PC-3 (cell line): Measurements from ENCODE around the gene OR10A3. TPM values are rescaled to one million over a fixed set of nuclear protein-coding genes. Genes with fewer than 3 reads are reported as not detected.

ENCODE experiments used
- ATAC-seq: fragments of 200-7000 bp; cut with Tn5 transposase; 2 replicates; pipeline ENCODE4 v1.9.1; 2020; ENCODE audit warnings: mild to moderate bottlenecking, moderate library complexity
- BruUV-seq: library from RNA; stranded (reverse); fragments of 400-500 nt; replicated peaks from 2 replicates; lab custom pipeline; 2021; lab: Mats Ljungman, UMichigan
- CTCF ChIA-PET: fragments of 300-600 bp; sonication (Branson Sonifier 250); formaldehyde crosslinking; loops from one replicate; lab custom pipeline; 2022; ENCODE audit warnings: antibody characterized with exemption; lab: Charles Lee
- POLR2A ChIA-PET: fragments of 300-600 bp; sonication (Branson Sonifier 250); formaldehyde crosslinking; loops from one replicate; lab custom pipeline; 2022; ENCODE audit warnings: antibody characterized with exemption; ENCODE audit not compliant: unreplicated experiment; lab: Charles Lee
- DNase-seq: peaks from one replicate; pipeline ENCODE4 v3.0.0-alpha.2; 2015
- H2AFZ ChIP-seq: fragments of 300-600 bp; sonication (generic); 2 replicates; pipeline ENCODE4 v1.6.0; 2016; ENCODE audit warnings: antibody characterized with exemption, low read length
- H3F3A ChIP-seq: fragments of 300-600 bp; sonication (generic); one replicate; pipeline ENCODE4 v1.6.0; 2017; ENCODE audit warnings: antibody characterized with exemption, low read length, control low read depth, mild to moderate bottlenecking; ENCODE audit not compliant: unreplicated experiment
- H3K27ac ChIP-seq: fragments of 300-600 bp; sonication (generic); 2 replicates; pipeline ENCODE4 v1.5.1; 2016; ENCODE audit warnings: mild to moderate bottlenecking, low read length
- H3K27me3 ChIP-seq: fragments of 300-600 bp; sonication (generic); 2 replicates; pipeline ENCODE4 v1.6.1; 2016; ENCODE audit warnings: low read length, mixed read lengths
- H3K36me3 ChIP-seq: fragments of 300-600 bp; sonication (generic); 2 replicates; pipeline ENCODE4 v1.6.1; 2016; ENCODE audit warnings: low read depth, mixed run types, low read length, mixed read lengths
- H3K4me1 ChIP-seq: fragments of 300-600 bp; sonication (generic); 2 replicates; pipeline ENCODE4 v1.5.1; 2016; ENCODE audit warnings: low read length; ENCODE audit not compliant: insufficient read depth
- H3K4me2 ChIP-seq: fragments of 300-600 bp; sonication (generic); 2 replicates; pipeline ENCODE4 v1.6.0; 2016; ENCODE audit warnings: low read length
- H3K4me3 ChIP-seq: fragments of 300-600 bp; sonication (generic); 2 replicates; pipeline ENCODE4 v1.5.1; 2016; ENCODE audit warnings: mild to moderate bottlenecking, low read length, mixed read lengths
- H3K79me2 ChIP-seq: fragments of 300-600 bp; sonication (generic); 2 replicates; pipeline ENCODE4 v1.6.1; 2017; ENCODE audit warnings: low read length, mixed read lengths
- H3K9ac ChIP-seq: fragments of 300-600 bp; sonication (generic); 2 replicates; pipeline ENCODE4 v1.6.0; 2016; ENCODE audit warnings: mild to moderate bottlenecking, low read length
- H3K9me2 ChIP-seq: fragments of 300-600 bp; sonication (generic); replicated peaks from 2 replicates; pipeline ENCODE4 v1.6.1; 2016; ENCODE audit warnings: mixed run types, low read length, mixed read lengths
- H3K9me3 ChIP-seq: fragments of 300-600 bp; sonication (generic); 2 replicates; pipeline ENCODE4 v1.6.1; 2016; ENCODE audit warnings: low read length, mixed read lengths
- H4K20me1 ChIP-seq: fragments of 300-600 bp; sonication (generic); 2 replicates; pipeline ENCODE4 v1.6.1; 2016; ENCODE audit warnings: low read length, mixed read lengths
- EZH2 ChIP-seq: fragments of 300-600 bp; sonication (generic); IDR thresholded peaks from one replicate; pipeline ENCODE4 v1.6.1; 2017; ENCODE audit warnings: antibody characterized with exemption, mild to moderate bottlenecking, low read length; ENCODE audit not compliant: unreplicated experiment
- EZH2phosphoT487 ChIP-seq: fragments of 300-600 bp; sonication (generic); IDR thresholded peaks from 2 replicates; pipeline ENCODE4 v1.6.1; 2018; ENCODE audit warnings: mild to moderate bottlenecking, antibody characterized with exemption, low read length, borderline replicate concordance
- intact Hi-C: fragments of 100-400 bp; cut with micrococcal nuclease; formaldehyde crosslinking; loops from 2 replicates; pipeline ENCODE4 v1.9.0; 2023
- total RNA-seq: library from RNA; depleted of rRNA; stranded (reverse); fragments of >200 nt; gene quantifications from 2 replicates; pipeline ENCODE4 v1.2.3, GENCODE V29; 2014
- TF ChIP-seq, protein P1 (sequence below): fragments of 300-600 bp; sonication (generic); conservative IDR thresholded peaks from 2 replicates; pipeline ENCODE4 v1.5.1; 2017; ENCODE audit warnings: antibody characterized with exemption, low read depth, mild to moderate bottlenecking, low read length

OR10A3 gene
- total RNA-seq, 1 experiment from 2014 or later, result not detected

DNA sequence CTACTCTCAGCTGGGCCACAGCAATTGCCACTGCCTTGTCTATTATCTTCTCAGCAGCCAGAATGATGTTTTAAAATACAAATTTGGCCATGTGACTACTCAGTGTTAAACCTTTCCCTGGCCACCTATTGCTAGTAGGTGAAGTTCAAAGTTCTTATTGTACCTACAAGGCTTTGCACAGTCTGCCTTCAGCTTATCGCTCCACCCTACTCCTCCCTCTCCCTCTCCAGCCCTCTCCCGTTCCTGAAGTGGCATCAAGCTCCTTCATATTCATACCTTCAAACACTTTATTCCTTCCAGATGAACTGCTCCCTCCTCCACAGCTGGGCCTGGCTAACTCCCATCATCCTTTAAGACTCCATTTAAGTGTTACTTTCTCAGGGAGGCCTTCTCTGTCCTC lies 47.7 kb downstream of the OR10A3 start:
- Histone ChIP-seq H4K20me1 (no peaks in the 10 kb centered on the region), H3K4me2 (no peak overlapping the region), H2AFZ (no peak overlapping the region), H3K79me2 (no peaks in the 10 kb centered on the region), H3K27ac (no peak overlapping the region), H3K9me2 (no peaks in the 10 kb centered on the region), H3K9ac (no peak overlapping the region), H3F3A (no peaks in the 10 kb centered on the region), H3K4me1 (peaks cover 21% of the 10 kb centered on the region), H3K36me3 (no peaks in the 10 kb centered on the region), H3K4me3 (no peak overlapping the region), H3K27me3 (no peaks in the 10 kb centered on the region), H3K9me3 (no peaks in the 10 kb centered on the region)
- intact Hi-C loops, result loop anchor here (2.0 kb wide), 1 partner anchor 205 kb away; no protein-coding TSS in a partner anchor
- CTCF ChIA-PET, result interaction anchor here (2.4 kb wide), 1 partner anchor 93 kb away, joined by 27 read pairs; the partner anchor contains the start of gene EIF3F
- BruUV-seq, result no TSS peak
- POLR2A ChIA-PET, result no interaction called here
- TF ChIP-seq, protein P1, sequence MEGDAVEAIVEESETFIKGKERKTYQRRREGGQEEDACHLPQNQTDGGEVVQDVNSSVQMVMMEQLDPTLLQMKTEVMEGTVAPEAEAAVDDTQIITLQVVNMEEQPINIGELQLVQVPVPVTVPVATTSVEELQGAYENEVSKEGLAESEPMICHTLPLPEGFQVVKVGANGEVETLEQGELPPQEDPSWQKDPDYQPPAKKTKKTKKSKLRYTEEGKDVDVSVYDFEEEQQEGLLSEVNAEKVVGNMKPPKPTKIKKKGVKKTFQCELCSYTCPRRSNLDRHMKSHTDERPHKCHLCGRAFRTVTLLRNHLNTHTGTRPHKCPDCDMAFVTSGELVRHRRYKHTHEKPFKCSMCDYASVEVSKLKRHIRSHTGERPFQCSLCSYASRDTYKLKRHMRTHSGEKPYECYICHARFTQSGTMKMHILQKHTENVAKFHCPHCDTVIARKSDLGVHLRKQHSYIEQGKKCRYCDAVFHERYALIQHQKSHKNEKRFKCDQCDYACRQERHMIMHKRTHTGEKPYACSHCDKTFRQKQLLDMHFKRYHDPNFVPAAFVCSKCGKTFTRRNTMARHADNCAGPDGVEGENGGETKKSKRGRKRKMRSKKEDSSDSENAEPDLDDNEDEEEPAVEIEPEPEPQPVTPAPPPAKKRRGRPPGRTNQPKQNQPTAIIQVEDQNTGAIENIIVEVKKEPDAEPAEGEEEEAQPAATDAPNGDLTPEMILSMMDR, result no peak
- no peak for TF ChIP-seq EZH2phosphoT487
- TF ChIP-seq EZH2, result no peak
- DNase-seq (no peak), ATAC-seq (no peak)

DNA sequence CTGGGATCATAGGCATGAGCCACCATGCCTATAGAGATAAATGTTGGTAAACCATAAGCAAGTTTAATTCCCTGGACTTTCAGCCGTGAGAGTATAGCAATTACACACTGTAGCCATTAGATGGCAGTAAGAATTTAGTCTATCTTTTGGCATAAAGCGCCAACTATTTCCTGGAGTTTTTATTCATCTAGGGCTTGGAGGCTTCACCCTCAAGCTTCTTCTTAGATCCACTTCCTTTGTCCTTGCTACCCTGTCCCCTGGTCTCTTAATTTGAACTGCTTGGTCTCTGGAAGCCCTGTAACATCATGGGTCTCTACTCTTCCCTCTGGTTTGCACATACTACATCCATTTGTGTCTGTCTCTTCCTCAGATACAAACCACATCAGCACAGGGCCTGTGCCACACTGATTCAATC lies 48.7 kb downstream of the OR10A3 start:
- H3K4me2 ChIP-seq, result peak overlapping the region; percentile 31; the same call in 1 of the 2 replicates
- TF ChIP-seq EZH2phosphoT487, result no peak
- TF ChIP-seq, protein P1, result peak; percentile 76
- DNase-seq (peak; percentile 81), ATAC-seq (peak; percentile 84)
- H3K9ac ChIP-seq, result no peak overlapping the region
- H3K79me2 ChIP-seq, result no peaks in the 10 kb centered on the region
- intact Hi-C loops, result loop anchor here (1.0 to 2.0 kb wide), 2 partner anchors 94 to 206 kb away; partner anchors contain the start of gene EIF3F
- no peaks in the 10 kb centered on the region for H3K27me3 ChIP-seq
- H3K27ac ChIP-seq, result no peak overlapping the region
- ChIA-PET POLR2A (interaction anchor here (0.6 kb wide), 1 partner anchor 94 kb away, joined by 5 read pairs; the partner anchor contains the start of gene EIF3F), CTCF (interaction anchor here (0.6 to 2.4 kb wide), 2 partner anchors 85 to 94 kb away, joined by 5 to 27 read pairs; partner anchors contain the start of gene EIF3F)
- no peaks in the 10 kb centered on the region for H3K36me3 ChIP-seq
- H3K4me3 ChIP-seq, result no peak overlapping the region
- no peaks in the 10 kb centered on the region for H3F3A ChIP-seq
- no TSS peak for BruUV-seq
- H4K20me1 ChIP-seq, result no peaks in the 10 kb centered on the region
- H3K9me3 ChIP-seq, result no peaks in the 10 kb centered on the region
- H2AFZ ChIP-seq, result peak overlapping the region; percentile 73
- H3K4me1 ChIP-seq, result peaks cover 21% of the 10 kb centered on the region
- no peaks in the 10 kb centered on the region for H3K9me2 ChIP-seq

DNA sequence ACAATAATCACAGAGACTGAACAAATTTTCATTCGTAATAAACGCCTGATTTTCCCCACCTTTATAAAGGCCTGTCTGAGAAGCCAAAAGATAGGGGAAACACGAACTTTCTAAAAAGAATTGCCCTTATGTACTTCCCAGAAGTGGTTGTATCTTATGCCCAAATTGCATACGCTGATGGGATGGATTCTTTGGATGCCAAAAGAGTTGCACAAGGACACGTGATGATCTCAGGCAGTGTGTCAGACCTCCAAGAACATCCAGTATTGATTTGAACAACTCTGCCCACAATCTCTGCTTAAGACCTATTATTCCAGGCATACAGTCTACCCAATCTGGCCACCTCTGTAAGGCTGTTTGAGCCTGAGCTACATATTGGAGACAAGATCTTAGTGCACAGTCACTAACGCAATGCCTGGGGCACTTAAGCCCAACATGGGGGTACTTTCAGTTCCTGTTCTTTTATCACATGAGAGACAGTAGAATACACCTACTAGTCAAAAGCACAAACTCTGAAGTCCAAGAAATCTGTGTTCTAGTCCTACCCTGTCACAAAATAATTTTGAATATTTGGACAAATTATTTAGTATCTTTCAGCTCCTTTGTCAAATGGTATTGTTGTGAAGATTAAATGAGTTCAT lies 49.3 kb downstream of the OR10A3 start:
- H3K9ac ChIP-seq, result no peak overlapping the region
- ATAC-seq (no peak), DNase-seq (peak; percentile 17)
- H3F3A ChIP-seq, result no peaks in the 10 kb centered on the region
- no TSS peak for BruUV-seq
- H3K9me2 ChIP-seq, result no peaks in the 10 kb centered on the region
- peak overlapping the region; percentile 31 for H3K4me2 ChIP-seq
- CTCF ChIA-PET, result interaction anchor here (0.6 to 2.4 kb wide), 2 partner anchors 8 to 94 kb away, joined by 4 to 27 read pairs; partner anchors contain the start of gene EIF3F
- no peaks in the 10 kb centered on the region for H4K20me1 ChIP-seq
- POLR2A ChIA-PET, result interaction anchor here (0.6 kb wide), 1 partner anchor 95 kb away, joined by 5 read pairs; the partner anchor contains the start of gene EIF3F
- no peaks in the 10 kb centered on the region for H3K79me2 ChIP-seq
- no peak overlapping the region for H3K4me3 ChIP-seq
- H3K4me1 ChIP-seq, result peaks cover 21% of the 10 kb centered on the region
- H2AFZ ChIP-seq, result peak overlapping the region; percentile 73
- no peak overlapping the region for H3K27ac ChIP-seq
- no peaks in the 10 kb centered on the region for H3K27me3 ChIP-seq
- no peaks in the 10 kb centered on the region for H3K9me3 ChIP-seq
- TF ChIP-seq, protein P1, result no peak
- TF ChIP-seq EZH2, result no peak
- TF ChIP-seq EZH2phosphoT487, result no peak
- no peaks in the 10 kb centered on the region for H3K36me3 ChIP-seq
- intact Hi-C loops, result loop anchor here (1.0 to 2.0 kb wide), 2 partner anchors 95 to 207 kb away; partner anchors contain the start of gene EIF3F
